GM10248 (cell line): Measurements from ENCODE around the gene ATP2B2.

Experiments used
- CTCF ChIA-PET: fragments of 300-600 bp; sonication (Branson Sonifier 250); formaldehyde crosslinking; extraction: SDS; loops from one replicate; lab custom pipeline; 2021; ENCODE audit warnings: antibody characterized with exemption; lab: Yijun Ruan, JAX
- POLR2A ChIA-PET: fragments of 350-650 bp; sonication (Branson Sonifier 250); formaldehyde crosslinking; extraction: SDS; loops from one replicate; lab custom pipeline; 2020; ENCODE audit warnings: antibody characterized with exemption; lab: Yijun Ruan, JAX
- DNase-seq: peaks from one replicate; pipeline ENCODE4 v3.0.0; 2012; ENCODE audit errors: extremely low spot score
- CTCF ChIP-seq: IDR thresholded peaks from 2 replicates; pipeline ENCODE4 v1.5.1; 2012; ENCODE audit warnings: mild to moderate bottlenecking, low read depth; ENCODE audit errors: extremely low read depth, missing control alignments, control extremely low read depth

Gene ATP2B2

GRCh38 chr3:10317961-10318350 lies 187.4 kb downstream of the ATP2B2 start:
- ChIA-PET CTCF (interaction anchor here (1.0 kb wide), 1 partner anchor 8 kb away, joined by 3 read pairs; no protein-coding TSS in a partner anchor), POLR2A (no interaction called here)
- no peak for DNase-seq
- TF ChIP-seq CTCF: no peak

GRCh38 chr3:10317311-10317960 lies 187.9 kb downstream of the ATP2B2 start:
- no peak for TF ChIP-seq CTCF
- DNase-seq: no peak
- POLR2A ChIA-PET: interaction anchor here (1.3 kb wide), 1 partner anchor 27 kb away, joined by 3 read pairs; no protein-coding TSS in a partner anchor
- CTCF ChIA-PET: interaction anchor here (1.0 kb wide), 1 partner anchor 8 kb away, joined by 3 read pairs; no protein-coding TSS in a partner anchor

GRCh38 chr3:10315771-10316344 lies 189.5 kb downstream of the ATP2B2 start:
- no peak for TF ChIP-seq CTCF
- POLR2A ChIA-PET: interaction anchor here (0.6 to 1.3 kb wide), 4 partner anchors 10 to 268 kb away, joined by 3 to 5 read pairs (median 4); no protein-coding TSS in a partner anchor
- DNase-seq: no peak
- CTCF ChIA-PET: no interaction called here

- ChIA-PET POLR2A (interaction anchor here (1.0 kb wide), 1 partner anchor 12 kb away, joined by 3 read pairs; no protein-coding TSS in a partner anchor), CTCF (interaction anchor here (1.5 kb wide), 1 partner anchor 14 kb away, joined by 3 read pairs; no protein-coding TSS in a partner anchor)
- no peak for TF ChIP-seq CTCF
- DNase-seq: no peak
Observed at GRCh38 chr3:10315101-10315500, 190.3 kb downstream of the ATP2B2 start.

- CTCF ChIA-PET: interaction anchor here (0.8 kb wide), 1 partner anchor 8 kb away, joined by 4 read pairs; no protein-coding TSS in a partner anchor
- TF ChIP-seq CTCF: no peak
- no peak for DNase-seq
- POLR2A ChIA-PET: no interaction called here
Observed at GRCh38 chr3:10312861-10313260, 192.5 kb downstream of the ATP2B2 start.

GRCh38 chr3:10312391-10312790 lies 193.0 kb downstream of the ATP2B2 start:
- no peak for DNase-seq
- TF ChIP-seq CTCF: no peak
- ChIA-PET POLR2A (interaction anchor here (0.9 kb wide), 1 partner anchor 9 kb away, joined by 3 read pairs; the partner anchor contains the start of gene SEC13), CTCF (interaction anchor here (0.8 to 1.4 kb wide), 3 partner anchors 8 to 9 kb away, joined by 3 to 4 read pairs (median 3); no protein-coding TSS in a partner anchor)
